Left ventricle myocardium inferior (tissue), 1 donor: ENCODE measurements around the gene BOLA2B. TPM values are rescaled to one million over a fixed set of nuclear protein-coding genes. Genes with fewer than 3 reads are reported as not detected.
"Not testable (repeated sequence)": the region's sequence is repeated elsewhere in the genome, so short reads cannot be mapped to it uniquely, and the experiment has no call there.

Experiments
- DNase-seq: peaks from one replicate; pipeline ENCODE4 v3.0.0-alpha.2; 2020
- H3K27ac ChIP-seq: fragments of 200-600 bp; replicated peaks from 2 replicates; pipeline ENCODE4 v1.8.0; 2021
- H3K27me3 ChIP-seq: fragments of 200-600 bp; 2 replicates; pipeline ENCODE4 v1.8.0; 2021; ENCODE audit warnings: low read depth
- H3K36me3 ChIP-seq: fragments of 200-600 bp; 2 replicates; pipeline ENCODE4 v1.8.0; 2021
- H3K4me1 ChIP-seq: fragments of 200-600 bp; 2 replicates; pipeline ENCODE4 v1.8.0; 2021
- H3K4me3 ChIP-seq: fragments of 200-600 bp; 2 replicates; pipeline ENCODE4 v1.8.0; 2021; ENCODE audit warnings: mild to moderate bottlenecking, moderate library complexity
- H3K9me3 ChIP-seq: fragments of 200-600 bp; replicated peaks from 2 replicates; pipeline ENCODE4 v1.8.0; 2021
- intact Hi-C: fragments of 100-400 bp; cut with micrococcal nuclease; formaldehyde crosslinking; loops from one replicate; pipeline ENCODE4 v1.11.0; 2022
- long read RNA-seq: library from polyadenylated mRNA; unstranded; transcript quantifications from one replicate; pipeline ENCODE4 v2.0.0, GENCODE V29; 2021
- total RNA-seq: library from RNA; stranded (reverse); fragmentation: NEBNext Ultra II Directional; extraction: Animal tissue kit (Norgen Biotek cat#: 25700); gene quantifications from one replicate; pipeline ENCODE4 v1.2.1, GENCODE V29; 2021
- donor health status: DM: no; HTN: yes; CAD: no; lungs with severe emphysema.

The BOLA2B gene
- total RNA-seq, result 54.6 TPM
- long read RNA-seq, transcript BOLA2B-201 (3 exons, 1,012 nt), result major isoform, 6 of 6 reads
- long read RNA-seq, partial matches to known transcripts, result 0 of 6 reads
- long read RNA-seq, other reads (novel, unspliced or antisense), result 0 of 6 reads

DNA sequence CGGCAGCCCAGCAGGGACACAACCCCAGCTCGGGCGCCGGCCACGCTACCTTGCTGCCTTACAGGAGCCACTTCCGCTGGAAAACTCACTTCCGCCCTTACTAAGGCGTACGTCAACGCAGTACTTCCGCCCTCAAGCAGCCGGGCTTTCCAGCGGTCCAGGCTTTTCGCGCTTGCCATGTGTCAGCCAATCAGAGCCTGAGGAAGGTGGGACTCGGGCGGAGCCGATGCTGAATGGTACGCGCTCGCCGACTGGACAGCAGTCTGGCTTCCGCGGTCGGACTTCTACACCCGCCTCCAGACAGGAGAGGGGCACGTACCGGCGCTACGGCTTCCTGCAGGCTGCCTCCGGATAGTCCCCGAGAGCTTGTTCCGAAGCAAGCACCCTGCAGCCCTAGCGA is at the start of gene BOLA2B, which contains the start of gene SLX1A:
Gene BOLA2B, minus strand, starts transcription at position 52 of the 400 bp plus-strand sequence. CDS start 71 bp downstream, outside the sequence.
Gene SLX1A, plus strand, starts transcription at position 261 of the 400 bp plus-strand sequence. CDS start 210 bp downstream, outside the sequence.
- Histone ChIP-seq H3K4me3 (peak within 1 kb of the TSS; percentile 63), H3K27ac (peak within 1 kb of the TSS; percentile 66)
- intact Hi-C loops, H3K9me3 ChIP-seq, H3K4me1 ChIP-seq, H3K27me3 ChIP-seq, DNase-seq, H3K36me3 ChIP-seq: not testable (repeated sequence)

DNA sequence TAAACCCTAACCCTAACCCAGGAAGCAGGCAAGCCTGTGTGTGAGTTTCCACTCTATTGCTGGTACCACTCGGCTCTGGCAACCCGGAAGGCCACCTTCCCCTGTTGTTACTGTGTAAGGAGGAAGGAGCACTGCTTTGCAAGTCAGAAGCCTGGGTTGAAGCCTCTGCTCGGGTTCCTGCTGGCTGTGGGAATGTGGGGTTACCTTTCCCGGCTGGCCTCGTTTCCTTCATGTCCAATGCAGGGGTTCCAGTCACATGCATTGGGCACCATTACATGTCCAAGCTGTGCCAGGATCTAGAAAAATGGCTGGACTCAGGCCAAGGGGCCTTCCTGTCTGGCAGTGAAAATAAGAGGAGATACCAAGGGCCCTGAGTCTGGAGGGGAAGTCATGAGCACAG is 23.6 kb upstream of the BOLA2B start:
- H3K36me3 ChIP-seq, H3K4me3 ChIP-seq, H3K27me3 ChIP-seq, H3K27ac ChIP-seq, H3K4me1 ChIP-seq, intact Hi-C loops, H3K9me3 ChIP-seq: not testable (repeated sequence)
- peak; percentile 10 for DNase-seq

DNA sequence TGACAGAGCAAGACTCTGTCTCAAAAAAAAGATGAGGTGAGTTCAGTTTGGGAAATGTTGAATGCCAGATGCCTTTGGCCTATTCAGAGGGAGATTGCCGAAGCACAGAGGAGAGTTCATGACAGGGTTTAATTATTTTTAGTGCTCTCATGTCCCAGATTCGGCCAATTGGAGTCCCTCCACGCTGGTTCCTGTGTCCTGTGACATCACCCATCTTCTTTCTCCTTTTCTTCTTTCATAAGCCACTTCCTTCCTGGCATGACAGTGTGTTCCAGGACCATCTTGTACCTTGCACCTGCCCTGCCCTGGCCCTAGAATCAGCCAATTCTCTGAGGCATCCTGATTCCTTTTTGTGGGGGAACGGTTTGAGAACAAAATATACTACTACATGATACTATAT is 17.9 kb upstream of the BOLA2B start:
- DNase-seq, H3K27me3 ChIP-seq, H3K36me3 ChIP-seq, H3K4me3 ChIP-seq, H3K4me1 ChIP-seq, H3K27ac ChIP-seq, intact Hi-C loops, H3K9me3 ChIP-seq: not testable (repeated sequence)

DNA sequence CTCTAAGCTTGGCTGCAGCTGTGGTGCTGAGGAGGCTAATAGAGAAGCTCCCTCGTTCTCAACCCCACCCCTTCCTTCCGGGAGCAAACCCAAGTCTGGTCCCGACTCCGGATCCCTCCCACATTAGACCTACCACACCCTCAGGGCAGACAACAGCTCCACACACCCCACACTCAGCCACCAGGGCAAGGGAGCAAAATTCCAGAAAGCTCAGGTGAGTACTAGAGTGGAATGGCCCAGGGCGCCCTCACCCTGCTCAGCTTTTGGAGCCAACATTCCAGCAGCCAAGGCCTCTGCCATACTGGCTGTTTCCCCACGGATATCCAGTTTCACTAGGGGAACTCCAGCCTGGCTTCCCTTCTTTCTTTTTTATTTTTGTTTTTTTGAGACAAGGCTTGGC is 15.6 kb upstream of the BOLA2B start:
- intact Hi-C loops, H3K4me3 ChIP-seq, H3K27me3 ChIP-seq, H3K27ac ChIP-seq, H3K4me1 ChIP-seq, H3K9me3 ChIP-seq, DNase-seq, H3K36me3 ChIP-seq: not testable (repeated sequence)

DNA sequence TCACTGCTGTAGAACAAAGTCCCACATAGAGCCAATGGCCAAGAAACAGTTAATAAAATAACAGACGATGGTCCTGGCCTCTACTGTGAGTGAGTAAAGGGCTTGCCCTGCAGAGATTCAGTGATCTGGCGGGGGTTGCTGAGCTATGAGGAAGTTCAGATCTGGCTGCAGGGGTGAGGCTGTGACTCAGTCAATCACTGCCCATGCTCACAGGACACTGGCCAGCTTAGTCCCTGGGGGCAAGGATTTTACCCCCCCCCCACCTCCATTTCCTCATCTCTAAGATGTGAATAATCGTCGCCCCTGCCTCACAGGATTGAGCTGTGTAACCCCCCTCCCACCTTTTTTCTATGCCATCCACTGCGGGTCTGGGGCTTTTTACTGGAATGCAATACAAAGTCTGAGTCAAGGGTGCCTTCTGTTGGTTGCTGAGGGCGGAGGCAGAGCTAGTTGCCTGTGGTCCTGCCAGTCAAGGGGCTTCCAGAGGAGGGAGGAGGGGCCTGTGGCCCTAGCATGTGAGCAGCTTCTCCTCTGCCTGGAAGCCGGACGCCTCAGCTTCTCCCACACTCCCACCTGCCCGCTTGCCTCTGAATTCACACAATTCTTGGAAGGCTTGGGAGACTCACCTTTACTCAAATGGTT is 13.7 kb upstream of the BOLA2B start:
- H3K4me3 ChIP-seq, H3K36me3 ChIP-seq, H3K27ac ChIP-seq, H3K9me3 ChIP-seq, H3K27me3 ChIP-seq, H3K4me1 ChIP-seq, intact Hi-C loops: not testable (repeated sequence)
- DNase-seq, result peak; percentile 15

DNA sequence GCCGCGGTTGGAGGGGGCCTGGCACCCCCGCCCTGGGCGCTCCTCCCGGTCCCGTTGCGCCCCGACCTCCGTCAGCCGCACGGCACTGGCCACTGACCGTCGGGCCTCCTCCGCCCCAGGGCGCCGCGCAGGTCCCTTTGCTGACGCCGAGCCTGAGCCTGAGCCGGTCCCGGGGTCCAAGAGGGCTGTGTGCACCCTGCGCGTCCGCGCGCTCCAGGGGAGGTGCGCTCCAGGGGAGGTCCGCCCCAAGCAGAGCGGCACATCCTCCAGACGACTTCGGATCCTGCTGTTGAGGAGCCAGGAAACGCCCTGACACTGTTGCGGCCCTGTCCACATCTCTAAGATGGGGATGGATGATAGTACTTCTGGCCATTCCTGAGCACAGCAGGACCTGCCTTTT is 12.8 kb upstream of the BOLA2B start:
- Histone ChIP-seq H3K4me3 (peak overlapping the region; percentile 65), H3K27ac (peak overlapping the region; percentile 54)
- H3K27me3 ChIP-seq, H3K36me3 ChIP-seq, DNase-seq, intact Hi-C loops, H3K4me1 ChIP-seq, H3K9me3 ChIP-seq: not testable (repeated sequence)

DNA sequence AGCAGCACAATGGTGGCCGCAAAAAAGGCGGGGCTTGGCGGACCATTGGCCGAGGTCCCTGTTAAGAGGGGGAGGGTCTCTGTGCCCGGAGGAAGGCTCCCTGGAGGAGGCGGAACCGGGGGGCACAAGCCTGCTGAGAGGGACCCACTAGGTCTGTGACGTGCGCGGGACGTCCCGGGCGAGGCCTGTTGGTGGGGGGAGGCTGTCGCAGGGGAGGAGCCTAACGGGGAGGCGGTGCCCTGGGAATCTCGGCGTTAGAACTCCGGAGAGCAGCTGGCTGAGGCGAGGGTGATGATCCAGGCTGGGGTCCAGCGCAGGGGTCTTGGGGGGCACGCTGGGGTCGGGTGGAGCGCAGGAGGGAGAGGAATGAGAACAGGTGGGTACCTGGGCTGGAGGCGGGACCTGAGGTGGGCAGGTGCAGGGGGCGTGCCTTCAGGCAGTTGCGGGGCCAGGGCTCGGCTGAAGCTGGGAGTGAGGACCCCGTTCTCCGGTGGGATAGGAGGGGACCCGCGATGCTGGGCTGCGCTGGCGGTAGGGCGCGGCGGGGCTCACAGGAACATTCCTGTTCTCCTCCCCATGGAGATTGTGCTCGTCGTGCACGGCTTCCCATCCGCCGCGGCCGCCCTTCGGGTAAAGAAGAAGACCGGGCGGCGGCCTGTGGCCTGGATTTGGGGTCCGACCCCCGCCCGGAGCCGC is 12.2 kb upstream of the BOLA2B start:
- peak; percentile 10 for DNase-seq
- intact Hi-C loops, H3K4me1 ChIP-seq, H3K27me3 ChIP-seq, H3K9me3 ChIP-seq, H3K36me3 ChIP-seq: not testable (repeated sequence)
- Histone ChIP-seq H3K27ac (peak overlapping the region; percentile 54), H3K4me3 (peak overlapping the region; percentile 65)

DNA sequence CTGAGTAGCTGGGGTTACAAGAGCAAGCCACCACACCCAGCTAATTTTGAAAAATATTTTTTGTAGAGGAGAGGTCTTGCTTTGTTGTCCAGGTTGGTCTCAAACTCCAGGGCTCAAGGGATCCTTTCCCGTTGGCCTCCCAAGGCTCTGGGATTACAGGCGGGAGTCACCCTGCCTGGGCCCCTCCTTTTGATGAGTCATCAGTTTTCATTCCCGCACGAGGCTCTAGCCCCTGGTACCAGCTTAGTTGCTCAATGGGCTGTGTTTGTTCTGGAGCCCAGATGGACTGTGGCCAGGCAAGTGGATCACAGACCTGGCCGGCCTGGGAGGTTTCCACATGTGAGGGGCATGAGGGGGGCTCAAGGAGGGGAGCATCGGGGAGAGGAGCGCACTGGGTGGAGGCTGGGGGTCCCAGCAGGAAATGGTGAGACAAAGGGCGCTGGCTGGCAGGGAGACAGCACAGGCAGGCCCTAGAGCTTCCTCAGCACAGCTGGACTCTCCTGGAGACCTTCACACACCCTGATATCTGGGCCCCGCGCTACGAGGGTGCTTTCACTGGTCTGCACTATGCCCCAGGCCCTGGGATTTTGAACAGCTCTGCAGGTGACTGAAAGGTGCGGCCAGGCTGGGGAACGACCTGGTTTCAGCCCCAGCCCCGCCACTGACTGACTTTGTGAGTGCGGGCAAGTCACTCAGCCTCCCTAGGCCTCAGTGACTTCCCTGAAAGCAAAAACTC is 6.3 kb upstream of the BOLA2B start:
- intact Hi-C loops, DNase-seq, H3K4me3 ChIP-seq, H3K9me3 ChIP-seq, H3K27me3 ChIP-seq, H3K4me1 ChIP-seq, H3K36me3 ChIP-seq, H3K27ac ChIP-seq: not testable (repeated sequence)

DNA sequence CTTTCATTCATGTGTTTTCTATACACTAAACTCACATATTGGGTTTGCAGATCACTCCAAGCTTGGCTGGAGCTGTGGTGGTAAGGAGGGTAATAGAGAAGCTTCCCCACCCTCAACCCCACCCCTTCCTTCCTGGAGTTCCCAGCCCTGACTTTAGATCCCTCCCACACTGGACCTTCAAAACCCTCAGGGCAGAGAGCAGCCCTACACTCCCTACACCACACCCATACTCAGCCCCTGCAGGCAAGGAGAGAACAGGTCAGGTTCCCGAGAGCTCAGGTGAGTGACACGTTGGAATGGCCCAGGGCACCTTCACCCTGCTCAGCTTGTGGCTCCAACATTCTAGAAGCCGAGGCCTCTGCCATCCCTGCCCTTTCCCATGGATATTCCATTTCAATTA is 5.6 kb upstream of the BOLA2B start, which contains the start of gene SULT1A3:
Gene SULT1A3, plus strand, starts transcription at position 207 of the 400 bp plus-strand sequence. CDS start 1,474 bp downstream, outside the sequence.
- intact Hi-C loops, result not testable (repeated sequence)

DNA sequence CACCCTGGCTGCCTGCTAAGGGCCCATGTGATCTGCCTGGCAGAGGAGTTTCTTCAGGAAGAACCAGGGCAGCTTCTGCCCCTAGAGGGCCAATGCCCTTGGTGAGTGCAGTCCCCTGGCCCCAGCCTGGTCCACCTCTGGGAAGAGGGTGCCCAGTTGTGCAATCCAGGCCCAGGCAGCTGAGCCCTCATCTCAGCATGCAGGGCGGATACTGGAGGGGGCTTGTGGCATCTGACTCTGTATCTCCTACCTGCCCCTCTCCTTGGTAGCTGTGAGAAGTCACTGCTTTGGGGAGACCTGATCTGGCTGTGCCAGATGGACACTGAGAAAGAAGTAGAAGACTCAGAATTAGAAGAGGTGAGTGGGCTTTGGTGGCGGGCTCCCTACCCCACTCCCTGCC is 3.5 kb upstream of the BOLA2B start:
- DNase-seq, H3K4me3 ChIP-seq, intact Hi-C loops, H3K9me3 ChIP-seq, H3K27ac ChIP-seq, H3K4me1 ChIP-seq, H3K36me3 ChIP-seq, H3K27me3 ChIP-seq: not testable (repeated sequence)

More for the DNA sequence above, 5.6 kb upstream of the BOLA2B start, which contains the start of gene SULT1A3:
- not testable (repeated sequence) for H3K27me3 ChIP-seq, H3K4me1 ChIP-seq, DNase-seq, H3K36me3 ChIP-seq, H3K9me3 ChIP-seq, H3K27ac ChIP-seq, H3K4me3 ChIP-seq

DNA sequence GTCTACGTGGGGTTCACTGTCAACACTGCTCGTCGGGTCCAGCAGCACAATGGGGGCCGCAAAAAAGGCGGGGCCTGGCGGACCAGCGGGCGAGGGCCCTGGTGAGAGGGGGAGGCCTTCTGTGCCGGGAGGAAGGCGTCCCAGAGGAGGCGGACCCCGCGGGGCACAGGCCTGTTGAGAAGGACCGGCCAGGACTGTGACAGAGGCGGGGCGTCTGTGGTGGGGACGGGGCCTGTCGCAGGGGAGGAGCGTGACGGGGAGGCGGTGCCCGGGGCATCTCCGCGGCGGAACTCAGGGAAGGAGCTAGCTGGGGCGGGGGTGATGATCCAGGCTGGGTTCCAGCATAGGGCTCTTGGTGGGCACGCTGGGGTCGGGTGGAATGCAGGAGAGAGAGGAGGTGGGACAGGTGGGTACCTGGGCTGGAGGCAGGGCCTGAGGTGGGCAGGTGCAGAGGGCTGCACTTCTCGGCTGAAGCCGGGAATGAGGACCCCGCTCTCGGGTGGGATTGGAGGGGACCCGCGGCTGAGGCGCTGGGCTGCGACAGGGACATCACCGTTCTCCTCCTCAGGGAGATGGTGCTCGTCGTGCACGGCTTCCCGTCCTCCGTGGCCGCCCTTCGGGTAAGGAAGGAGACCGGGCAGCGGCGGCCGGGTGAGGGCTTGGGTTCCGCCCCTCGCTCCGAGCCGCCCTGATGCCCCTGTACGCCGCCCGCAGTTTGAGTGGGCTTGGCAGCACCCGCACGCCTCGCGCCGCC is 883 bp upstream of the BOLA2B start:
- DNase-seq, H3K27me3 ChIP-seq, H3K9me3 ChIP-seq, intact Hi-C loops, H3K4me1 ChIP-seq, H3K36me3 ChIP-seq: not testable (repeated sequence)
- Histone ChIP-seq H3K4me3 (peak overlapping the region; percentile 63), H3K27ac (peak overlapping the region; percentile 66)

DNA sequence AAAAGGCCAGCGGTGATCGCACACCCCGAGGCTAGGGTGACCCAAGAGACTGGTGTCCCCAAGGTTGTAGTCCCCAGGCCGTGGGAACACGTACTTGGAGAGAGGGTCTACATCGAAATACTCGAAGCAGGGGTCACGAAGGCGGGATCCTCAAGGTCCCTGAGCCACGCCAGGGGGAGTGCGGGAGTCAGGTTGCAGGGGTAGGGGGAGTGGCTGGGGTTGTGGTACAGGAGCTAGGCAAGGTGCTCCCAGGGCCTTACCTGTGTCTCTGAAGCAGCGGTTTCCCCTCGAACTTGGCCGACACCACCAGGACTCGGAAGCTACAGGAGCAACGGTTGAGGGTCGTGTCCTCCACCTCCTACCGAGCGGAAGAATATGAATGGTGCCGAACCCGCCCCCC is 368 bp downstream of the BOLA2B start:
- H3K4me1 ChIP-seq, H3K27ac ChIP-seq, H3K27me3 ChIP-seq, H3K9me3 ChIP-seq, H3K36me3 ChIP-seq, H3K4me3 ChIP-seq, intact Hi-C loops, DNase-seq: not testable (repeated sequence)

DNA sequence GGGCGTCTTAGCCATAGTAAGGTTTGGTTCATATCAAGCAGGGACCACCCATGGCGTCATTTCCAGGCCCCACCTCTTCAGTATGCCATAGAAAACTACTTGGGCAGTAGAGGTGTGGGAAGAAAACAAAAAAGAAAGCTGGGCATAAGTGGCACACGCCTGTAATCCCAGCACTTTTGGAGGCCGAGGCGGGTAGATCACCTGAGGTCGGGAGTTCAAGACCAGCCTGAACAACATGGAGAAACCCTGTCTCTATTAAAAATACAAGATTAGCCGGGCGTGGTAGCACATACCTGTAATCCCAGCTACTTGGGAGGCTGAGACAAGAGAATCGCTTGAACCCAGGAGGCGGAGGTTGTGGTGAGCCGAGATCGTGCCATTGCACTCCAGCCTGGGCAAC is 2.3 kb downstream of the BOLA2B start:
- H3K27me3 ChIP-seq, intact Hi-C loops, DNase-seq, H3K36me3 ChIP-seq, H3K4me3 ChIP-seq, H3K4me1 ChIP-seq, H3K9me3 ChIP-seq, H3K27ac ChIP-seq: not testable (repeated sequence)
